ENCODE results near the gene DACH1.
A peak's percentile ranks its signal among the peaks of the same experiment; 100 is the strongest.

Gene DACH1

DNA sequence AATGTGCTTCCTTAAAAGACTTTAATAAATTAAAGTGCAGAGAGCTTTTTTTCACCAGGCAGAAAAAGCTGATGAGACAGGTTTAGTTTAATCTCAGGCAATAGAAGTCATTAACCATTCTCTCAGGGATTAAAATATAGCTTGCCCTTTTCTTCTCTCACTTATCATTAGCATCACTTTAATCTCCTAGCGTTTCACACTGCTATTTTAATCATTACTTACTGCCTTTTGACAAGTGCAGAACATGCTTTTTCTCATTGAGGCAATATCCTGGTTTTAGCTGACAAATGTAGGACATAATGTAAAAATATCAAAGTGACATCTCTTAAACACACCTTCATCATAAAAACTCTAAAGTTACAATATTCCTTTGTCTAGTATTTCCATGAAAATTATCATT is 94.6 kb downstream of the DACH1 start:
- DNase-seq: no peak

- DNase-seq: no peak
Observed at GRCh38 chr13:71771144-71771543, 95.9 kb downstream of the DACH1 start.

DNA sequence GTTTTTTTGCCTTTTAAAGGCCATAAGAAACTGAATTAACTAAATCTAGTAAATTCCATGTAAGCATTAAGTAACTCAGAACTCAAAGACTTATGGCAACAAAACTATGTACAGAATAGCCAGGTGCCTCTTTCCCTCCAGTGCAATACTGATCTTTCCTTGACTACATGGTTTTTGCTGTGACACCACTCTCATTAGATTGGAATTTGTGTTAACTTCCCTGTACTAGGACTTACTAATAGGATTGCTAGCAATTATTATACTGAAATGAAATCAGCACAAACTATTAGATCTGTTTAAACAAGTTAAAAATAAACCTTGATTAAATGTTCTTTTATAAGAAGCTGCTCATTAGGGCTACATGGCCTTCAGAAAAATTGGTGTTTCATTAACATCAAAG is 96.3 kb downstream of the DACH1 start:
- no peak for DNase-seq

DNA sequence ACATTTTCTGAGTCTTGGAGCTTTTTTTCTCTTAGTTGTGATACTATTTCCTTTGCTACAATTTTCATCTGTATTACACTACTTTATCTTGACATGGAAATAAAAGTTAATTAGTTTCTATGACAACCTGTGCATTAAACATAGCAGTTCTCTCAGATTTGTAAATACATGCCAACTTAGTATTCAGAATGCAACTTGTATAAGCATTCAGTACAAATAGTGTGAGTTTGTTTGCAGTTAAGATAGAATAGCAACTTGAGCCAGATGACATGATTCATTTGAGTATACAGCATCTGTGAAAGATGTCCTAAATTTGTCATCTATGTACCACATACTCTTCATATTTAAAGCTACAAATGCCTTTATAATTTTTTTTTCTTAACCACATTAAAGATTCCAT is 98.1 kb downstream of the DACH1 start:
- no peak for DNase-seq

- peak; percentile 95 to 96 for DNase-seq
Observed at GRCh38 chr13:71759651-71760511, 107.1 kb downstream of the DACH1 start.

- DNase-seq: peak in 1 of 2 experiments; percentile 14
Observed at GRCh38 chr13:71758828-71759227, 108.2 kb downstream of the DACH1 start.

DNA sequence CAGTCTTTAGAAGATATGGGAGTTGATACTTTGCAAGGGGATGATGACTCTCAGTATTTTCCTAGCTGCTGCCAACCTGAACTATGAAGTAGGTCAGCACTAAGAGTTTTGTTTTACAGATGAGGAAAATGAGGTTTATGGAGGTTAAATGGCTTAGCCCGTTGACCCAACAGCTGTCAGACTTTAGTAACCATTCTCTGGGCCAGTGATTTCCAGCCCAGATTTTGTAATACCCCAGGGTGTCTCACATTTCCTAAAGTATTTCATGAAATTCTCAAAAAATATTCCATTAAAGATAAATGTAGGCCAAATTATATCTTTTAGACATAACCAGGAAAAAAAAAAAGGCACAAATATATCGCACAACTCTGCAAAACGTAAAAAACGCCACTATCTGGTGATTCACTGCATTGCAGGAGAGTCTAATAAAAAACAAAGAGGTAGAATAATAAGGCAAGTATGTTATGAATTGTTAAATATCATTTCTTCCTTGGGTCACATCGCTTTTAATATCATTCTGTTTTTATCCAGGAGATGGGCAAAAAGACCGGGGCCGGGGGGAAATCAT is 112.5 kb downstream of the DACH1 start:
- DNase-seq: no peak

DNA sequence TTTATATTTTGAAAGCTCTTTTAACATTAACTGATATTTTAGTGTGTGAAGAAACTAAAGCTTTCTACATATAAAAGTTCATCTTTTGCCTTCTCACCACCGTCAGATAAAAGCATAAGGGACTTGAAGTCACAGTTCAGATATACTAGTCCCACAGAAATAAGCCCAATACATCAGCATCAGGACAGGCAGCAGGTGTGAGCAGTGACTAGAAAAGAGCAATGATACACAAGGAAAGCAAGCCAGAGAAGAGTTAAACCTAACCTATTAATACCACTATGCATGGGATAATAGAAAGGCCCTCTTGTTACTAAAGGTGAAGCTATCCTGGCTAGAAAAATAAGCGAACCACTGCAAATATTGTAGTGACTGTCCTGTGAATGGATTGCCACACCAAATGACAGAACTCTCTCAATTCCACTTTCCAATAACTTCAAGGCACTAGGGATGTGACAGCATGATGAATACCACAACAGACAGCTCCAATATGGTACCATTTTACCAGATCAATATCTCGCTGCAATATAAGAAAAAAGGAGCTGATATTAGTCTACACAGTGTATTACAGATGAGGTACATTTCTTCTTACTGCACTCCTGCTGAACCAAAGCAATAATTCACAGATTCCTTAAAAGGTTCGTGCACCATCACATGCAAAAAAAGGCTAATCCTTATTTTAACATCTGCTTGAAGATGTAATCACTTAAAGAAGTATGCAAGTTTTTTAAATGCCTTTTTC is 114.1 kb downstream of the DACH1 start:
- no peak for DNase-seq

DNA sequence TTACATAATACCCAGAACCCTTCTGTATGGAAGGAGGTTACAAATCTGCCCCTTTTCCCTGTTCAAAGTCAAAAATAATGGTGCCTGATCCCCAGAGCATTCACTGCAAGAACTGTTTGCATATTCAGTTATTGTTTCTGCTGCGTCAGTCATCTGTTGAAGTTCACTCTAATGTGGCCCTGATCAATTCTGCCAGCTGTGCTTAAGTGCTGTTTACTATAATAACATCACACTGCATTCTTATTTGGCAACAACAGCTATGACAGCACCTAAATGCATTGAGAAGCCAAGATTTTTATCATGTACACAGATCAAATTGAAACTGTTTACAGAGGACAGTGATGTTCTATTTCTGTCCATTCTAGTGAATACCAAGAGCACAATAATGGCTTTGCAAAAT is 115.9 kb downstream of the DACH1 start:
- peak; percentile 52 to 79 for DNase-seq

GRCh38 chr13:71730267-71730666 is 136.7 kb downstream of the DACH1 start:
- no peak for DNase-seq

DNA sequence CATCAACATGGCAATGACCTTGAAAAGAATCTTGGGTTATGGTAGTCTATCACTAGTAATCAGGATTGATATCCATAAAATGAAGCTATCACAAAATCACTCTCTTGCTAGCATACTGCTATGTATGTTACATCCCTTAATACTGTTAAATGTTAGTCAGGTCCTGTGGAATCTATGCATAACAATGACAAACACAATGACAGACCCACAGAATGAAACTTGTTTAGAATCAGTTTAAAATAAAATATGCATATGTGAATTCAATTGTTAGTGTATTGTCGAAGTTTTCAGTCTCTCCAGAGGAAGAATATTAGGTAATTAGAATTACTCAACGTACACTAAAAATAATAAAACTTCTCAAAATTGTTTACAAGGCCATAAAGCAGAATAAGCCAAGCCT is 137.6 kb downstream of the DACH1 start:
- no peak for DNase-seq

DNA sequence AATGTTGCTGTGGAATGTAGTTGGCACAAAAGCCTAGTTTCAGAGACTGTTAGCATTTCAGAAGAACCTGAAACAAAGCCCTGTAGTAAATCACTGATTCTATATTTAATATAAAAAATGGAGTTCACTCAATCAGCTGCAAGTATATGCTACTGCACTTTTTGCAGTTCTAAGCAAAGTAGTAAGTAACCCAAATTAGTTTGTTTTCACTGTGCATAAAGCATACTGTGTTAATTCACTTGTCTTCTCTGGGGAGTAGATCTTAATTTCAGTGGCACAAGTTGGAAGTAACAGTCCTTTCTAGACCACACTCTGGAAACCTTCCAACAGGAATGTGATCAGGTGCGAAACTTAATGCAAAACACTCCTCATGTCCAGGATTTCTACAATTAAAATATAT is 139.3 kb downstream of the DACH1 start:
- no peak for DNase-seq

DNA sequence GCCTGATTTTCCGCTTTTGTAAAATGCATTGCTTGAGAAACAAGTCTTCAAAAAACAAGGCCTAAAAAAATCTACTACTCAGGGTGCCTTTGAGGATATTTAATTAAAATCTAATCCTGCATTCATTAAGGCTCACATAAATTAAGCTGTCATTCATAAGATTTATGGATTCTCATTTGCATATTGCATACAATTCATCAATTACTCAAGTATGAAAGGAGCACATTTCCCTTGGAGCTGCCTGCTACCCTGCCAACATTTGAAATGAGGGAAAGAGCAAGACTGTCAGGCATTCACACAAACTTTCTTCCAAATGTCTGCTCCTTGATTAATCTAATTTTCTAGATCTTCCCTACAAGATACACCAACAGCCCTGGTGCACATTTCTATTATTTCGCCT is 140.0 kb downstream of the DACH1 start:
- no peak for DNase-seq

DNA sequence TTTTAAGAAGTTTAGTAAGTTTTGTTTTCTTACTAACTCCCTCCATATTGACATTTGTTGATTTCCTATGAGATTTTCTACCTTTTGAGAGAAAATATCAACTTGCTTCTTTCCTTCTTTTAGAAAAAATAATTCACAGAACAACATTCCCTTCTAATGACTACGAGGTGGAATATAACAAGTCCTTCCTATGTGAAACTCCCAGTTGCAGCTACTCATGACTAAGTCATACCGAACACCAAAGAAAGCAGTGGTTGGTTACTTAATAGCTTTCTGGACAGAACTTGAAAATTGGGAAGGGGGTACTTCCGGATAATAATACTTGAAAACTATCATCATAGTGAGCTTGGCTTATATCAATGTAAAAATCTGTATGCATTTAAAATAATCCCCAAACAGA is 144.8 kb downstream of the DACH1 start:
- DNase-seq: no peak

- no peak for DNase-seq
Observed at GRCh38 chr13:71721104-71721503, 145.9 kb downstream of the DACH1 start.

GRCh38 chr13:71718931-71719330 is 148.1 kb downstream of the DACH1 start:
- DNase-seq: no peak

GRCh38 chr13:71714802-71715375 is 152.1 kb downstream of the DACH1 start:
- no peak for DNase-seq

DNA sequence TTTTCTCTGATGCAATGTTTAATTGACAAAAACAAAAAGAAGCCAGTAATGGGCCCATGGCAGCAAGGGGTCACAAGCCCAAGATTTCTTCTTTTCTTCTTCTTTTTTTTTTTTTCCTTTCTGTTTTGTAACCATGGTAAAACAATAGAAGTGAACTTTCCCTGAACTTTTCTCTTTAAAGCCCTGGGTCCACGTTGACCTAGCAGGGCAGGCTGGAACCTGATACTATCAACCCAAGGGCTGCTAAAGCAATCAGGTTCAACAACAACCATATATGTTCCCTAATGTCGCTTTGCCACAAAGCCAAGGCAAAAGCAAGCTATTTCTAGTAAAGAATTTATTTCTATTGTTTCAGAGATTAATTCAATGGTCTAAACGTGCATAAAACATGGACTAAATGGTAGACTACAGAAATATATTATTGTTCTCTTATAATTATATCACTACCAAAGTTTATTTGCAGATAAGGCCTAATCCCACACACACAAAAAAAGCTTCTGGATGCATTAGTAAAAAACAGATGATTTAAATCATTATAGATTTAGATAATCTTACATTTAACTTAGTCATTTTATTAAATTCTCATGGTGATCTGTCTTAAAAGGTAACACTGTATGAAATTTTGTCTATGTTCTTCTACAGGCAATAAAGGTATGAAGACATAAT is 153.9 kb downstream of the DACH1 start:
- no peak for DNase-seq

DNA sequence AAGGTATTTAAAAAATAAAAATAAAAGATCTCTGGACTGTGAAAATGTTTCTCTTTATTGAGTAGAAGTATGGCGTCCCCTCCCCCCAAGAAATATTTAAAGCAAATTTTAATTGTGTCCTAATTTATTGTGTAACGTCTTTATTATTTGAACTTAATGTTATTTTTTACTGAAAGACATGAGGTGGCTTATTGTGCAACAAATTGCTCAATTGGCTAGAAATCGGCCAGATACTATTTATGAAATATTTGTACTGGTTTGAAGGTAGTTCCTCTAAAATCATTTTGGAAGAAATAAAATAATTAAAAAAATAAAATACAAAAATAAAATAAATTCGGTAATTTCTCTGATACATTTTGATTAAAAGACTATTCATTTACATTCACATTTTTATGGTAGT is 162.3 kb downstream of the DACH1 start:
- DNase-seq: no peak

- DNase-seq: no peak
Observed at GRCh38 chr13:71703138-71703537, 163.9 kb downstream of the DACH1 start.

- no peak for DNase-seq
Observed at GRCh38 chr13:71702253-71702652, 164.8 kb downstream of the DACH1 start.

GRCh38 chr13:71701741-71702140 is 165.3 kb downstream of the DACH1 start:
- DNase-seq: no peak

- no peak for DNase-seq
Observed at GRCh38 chr13:71699342-71699741, 167.7 kb downstream of the DACH1 start.
